ENCODE data around the gene PNPLA1.

The PNPLA1 gene

DNA sequence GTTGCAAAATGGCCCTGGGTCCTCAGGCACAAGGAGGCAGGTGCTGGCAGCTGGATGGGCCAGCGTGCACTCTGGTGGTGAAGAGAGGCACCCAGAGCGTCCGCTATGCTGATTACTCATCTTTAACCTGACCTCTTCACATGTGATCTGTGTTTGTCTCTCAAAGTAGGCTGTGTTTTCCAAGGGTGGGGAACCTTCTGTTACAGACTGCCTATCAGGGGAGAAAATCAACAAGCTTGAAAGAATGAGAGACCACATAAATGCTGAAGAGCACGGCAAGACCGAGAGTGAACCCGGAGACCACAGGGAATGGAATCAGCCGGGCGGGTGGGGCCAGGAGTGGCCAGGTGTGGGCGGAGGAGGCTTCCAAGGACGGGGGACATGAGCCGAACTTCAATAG, 50.6 kb downstream of the PNPLA1 start:
- Histone ChIP-seq H3K9me3 (ENCODE audit: insufficient read depth, low read length) (no peaks in the 10 kb centered on the region), H2AFZ (ENCODE audit: low read depth, low read length) (no peak overlapping the region), H3K27me3 (ENCODE audit: low read depth, low read length) (peaks cover 29% of the 10 kb centered on the region), H4K20me1 (ENCODE audit: insufficient read depth, low read length) (no peaks in the 10 kb centered on the region), H3K4me3 (ENCODE audit: low read length) (no peak overlapping the region), H3K27ac (ENCODE audit: low read length) (no peak overlapping the region), H3K4me2 (ENCODE audit: low read length) (no peak overlapping the region), H3K36me3 (replicated peaks; ENCODE audit: low read depth, low read length) (no peaks in the 10 kb centered on the region), H3K4me1 (ENCODE audit: low read length) (no peaks in the 10 kb centered on the region), H3K9ac (ENCODE audit: low read length) (no peak overlapping the region), H3K79me2 (ENCODE audit: low read length) (no peaks in the 10 kb centered on the region)
- TF ChIP-seq EZH2phosphoT487 (IDR thresholded peaks at IDR 0.05; ENCODE audit: low read depth) = no peak
- TF ChIP-seq, protein P1, sequence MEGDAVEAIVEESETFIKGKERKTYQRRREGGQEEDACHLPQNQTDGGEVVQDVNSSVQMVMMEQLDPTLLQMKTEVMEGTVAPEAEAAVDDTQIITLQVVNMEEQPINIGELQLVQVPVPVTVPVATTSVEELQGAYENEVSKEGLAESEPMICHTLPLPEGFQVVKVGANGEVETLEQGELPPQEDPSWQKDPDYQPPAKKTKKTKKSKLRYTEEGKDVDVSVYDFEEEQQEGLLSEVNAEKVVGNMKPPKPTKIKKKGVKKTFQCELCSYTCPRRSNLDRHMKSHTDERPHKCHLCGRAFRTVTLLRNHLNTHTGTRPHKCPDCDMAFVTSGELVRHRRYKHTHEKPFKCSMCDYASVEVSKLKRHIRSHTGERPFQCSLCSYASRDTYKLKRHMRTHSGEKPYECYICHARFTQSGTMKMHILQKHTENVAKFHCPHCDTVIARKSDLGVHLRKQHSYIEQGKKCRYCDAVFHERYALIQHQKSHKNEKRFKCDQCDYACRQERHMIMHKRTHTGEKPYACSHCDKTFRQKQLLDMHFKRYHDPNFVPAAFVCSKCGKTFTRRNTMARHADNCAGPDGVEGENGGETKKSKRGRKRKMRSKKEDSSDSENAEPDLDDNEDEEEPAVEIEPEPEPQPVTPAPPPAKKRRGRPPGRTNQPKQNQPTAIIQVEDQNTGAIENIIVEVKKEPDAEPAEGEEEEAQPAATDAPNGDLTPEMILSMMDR (IDR thresholded peaks at IDR 0.05; ENCODE audit: low read depth, low read length) = no peak

DNA sequence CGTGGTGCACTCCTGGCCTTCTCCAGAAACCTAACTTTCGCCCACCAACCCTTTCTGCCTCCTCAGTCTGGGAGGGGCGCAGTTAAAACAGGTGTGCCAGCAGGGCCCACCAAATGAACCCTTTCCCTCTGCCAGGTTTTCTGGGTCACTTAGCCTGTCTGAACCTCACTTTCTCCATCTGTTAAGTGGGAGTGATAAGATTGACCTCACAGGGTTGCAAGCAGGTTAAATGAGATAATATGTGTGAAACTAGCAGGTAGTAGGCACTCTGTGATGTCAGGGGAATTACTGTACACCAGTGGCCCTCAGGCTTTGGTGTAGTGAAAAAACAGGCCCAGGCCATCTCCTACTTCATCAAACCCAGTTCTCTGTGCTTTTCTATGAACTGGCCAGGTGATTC, 52.7 kb downstream of the PNPLA1 start:
- TF ChIP-seq, protein P1 (IDR thresholded peaks at IDR 0.05; ENCODE audit: low read depth, low read length) = no peak
- TF ChIP-seq EZH2phosphoT487 (IDR thresholded peaks at IDR 0.05; ENCODE audit: low read depth) = no peak
- no peaks in the 10 kb centered on the region for H3K79me2 ChIP-seq (ENCODE audit: low read length)
- H3K4me3 ChIP-seq (ENCODE audit: low read length) = no peak overlapping the region

DNA sequence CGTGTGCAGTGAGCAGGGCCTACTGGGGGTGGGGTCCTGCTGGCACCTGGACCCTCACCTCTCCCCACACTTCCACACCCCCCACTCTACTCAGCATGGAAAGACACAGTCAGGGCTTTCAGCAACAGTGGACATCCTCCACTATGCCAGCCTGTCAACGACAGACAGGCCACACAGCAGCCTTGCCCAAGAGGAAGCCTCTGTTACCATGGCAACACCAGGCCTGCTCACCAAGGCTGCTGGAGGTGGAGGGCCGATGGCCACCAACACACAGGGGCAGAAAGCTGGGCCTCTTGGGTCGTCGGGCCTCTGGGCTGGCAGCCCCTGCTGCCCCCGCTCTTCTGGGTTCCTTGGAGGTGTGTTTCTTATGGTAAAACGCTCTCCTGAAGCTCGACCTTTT, 53.2 kb downstream of the PNPLA1 start:
- Histone ChIP-seq H3K79me2 (ENCODE audit: low read length) (no peaks in the 10 kb centered on the region), H2AFZ (ENCODE audit: low read depth, low read length) (no peak overlapping the region), H3K9ac (ENCODE audit: low read length) (no peak overlapping the region), H3K36me3 (replicated peaks; ENCODE audit: low read depth, low read length) (no peaks in the 10 kb centered on the region), H3K4me3 (ENCODE audit: low read length) (no peak overlapping the region), H3K27ac (ENCODE audit: low read length) (no peak overlapping the region), H3K9me3 (ENCODE audit: insufficient read depth, low read length) (no peaks in the 10 kb centered on the region), H3K4me1 (ENCODE audit: low read length) (no peaks in the 10 kb centered on the region), H4K20me1 (ENCODE audit: insufficient read depth, low read length) (no peaks in the 10 kb centered on the region), H3K4me2 (ENCODE audit: low read length) (no peak overlapping the region), H3K27me3 (ENCODE audit: low read depth, low read length) (peaks cover 26% of the 10 kb centered on the region)
- no peak for TF ChIP-seq EZH2phosphoT487 (IDR thresholded peaks at IDR 0.05; ENCODE audit: low read depth)
- TF ChIP-seq, protein P1 (IDR thresholded peaks at IDR 0.05; ENCODE audit: low read depth, low read length) = no peak

More for the DNA sequence above, 52.7 kb downstream of the PNPLA1 start:
- Histone ChIP-seq H3K27ac (ENCODE audit: low read length) (no peak overlapping the region), H3K36me3 (replicated peaks; ENCODE audit: low read depth, low read length) (no peaks in the 10 kb centered on the region), H2AFZ (ENCODE audit: low read depth, low read length) (no peak overlapping the region), H3K4me2 (ENCODE audit: low read length) (no peak overlapping the region), H3K9me3 (ENCODE audit: insufficient read depth, low read length) (no peaks in the 10 kb centered on the region), H4K20me1 (ENCODE audit: insufficient read depth, low read length) (no peaks in the 10 kb centered on the region), H3K9ac (ENCODE audit: low read length) (no peak overlapping the region), H3K4me1 (ENCODE audit: low read length) (no peaks in the 10 kb centered on the region), H3K27me3 (ENCODE audit: low read depth, low read length) (peaks cover 26% of the 10 kb centered on the region)

DNA sequence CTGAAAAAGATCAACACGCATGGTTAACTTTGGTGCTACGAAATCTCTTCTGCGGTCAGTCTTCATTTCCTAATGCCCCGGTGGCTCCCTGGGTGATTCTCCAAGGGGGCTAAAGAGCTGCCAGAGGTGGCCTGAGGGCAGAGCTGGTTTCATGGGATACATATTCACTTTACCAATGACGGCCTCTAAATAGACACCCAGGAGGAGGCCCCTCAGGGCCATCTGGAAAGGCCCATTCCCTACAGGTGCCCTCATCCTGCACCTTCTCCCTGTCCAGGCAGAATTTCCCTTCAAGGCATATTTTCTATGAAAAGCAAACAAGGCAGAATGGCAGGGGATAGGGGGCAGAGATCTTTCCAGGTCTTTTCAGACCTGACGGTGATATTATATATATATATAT, 54.3 kb downstream of the PNPLA1 start:
- Histone ChIP-seq H2AFZ (ENCODE audit: low read depth, low read length) (no peak overlapping the region), H3K9ac (ENCODE audit: low read length) (no peak overlapping the region), H3K4me3 (ENCODE audit: low read length) (no peak overlapping the region), H3K4me1 (ENCODE audit: low read length) (no peaks in the 10 kb centered on the region), H3K27me3 (ENCODE audit: low read depth, low read length) (peaks cover 31% of the 10 kb centered on the region), H3K9me3 (ENCODE audit: insufficient read depth, low read length) (no peaks in the 10 kb centered on the region), H3K4me2 (ENCODE audit: low read length) (no peak overlapping the region), H3K36me3 (replicated peaks; ENCODE audit: low read depth, low read length) (no peaks in the 10 kb centered on the region), H4K20me1 (ENCODE audit: insufficient read depth, low read length) (no peaks in the 10 kb centered on the region), H3K27ac (ENCODE audit: low read length) (no peak overlapping the region), H3K79me2 (ENCODE audit: low read length) (no peaks in the 10 kb centered on the region)
- no peak for TF ChIP-seq EZH2phosphoT487 (IDR thresholded peaks at IDR 0.05; ENCODE audit: low read depth)
- TF ChIP-seq, protein P1 (IDR thresholded peaks at IDR 0.05; ENCODE audit: low read depth, low read length) = no peak

Measured in OCI-LY3 (cell line).